Measurements from ENCODE around the gene ADCY7.

DNA sequence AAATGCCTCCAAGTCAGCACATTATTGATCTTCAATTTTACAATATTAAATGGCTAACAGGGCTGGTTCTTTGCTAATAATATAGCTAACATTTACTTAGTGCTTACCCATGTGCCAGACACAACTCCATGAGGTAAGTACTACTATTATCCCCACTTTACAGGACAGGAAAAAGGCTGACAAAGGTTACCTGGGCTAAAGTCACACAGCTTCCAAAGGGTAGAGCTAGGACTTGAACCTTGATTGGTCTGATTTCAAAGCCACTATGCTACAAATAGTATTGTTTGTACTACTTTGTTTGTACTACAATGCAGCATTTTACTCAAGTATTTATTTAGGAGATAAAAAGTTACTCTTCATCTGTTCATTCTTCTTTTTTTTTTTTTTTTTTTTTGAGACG is 70.5 kb downstream of the ADCY7 start:
- TF ChIP-seq POLR2A (IDR thresholded peaks at IDR 0.05) (no peak), CTCF (IDR thresholded peaks at IDR 0.05) (no peak)
